HEK293 (cell line): Measurements from ENCODE around the gene PACSIN2.

ENCODE experiments used
- CTCF ChIA-PET: fragments of 350-600 bp; formaldehyde crosslinking; extraction: SDS; loops from one replicate; lab custom pipeline; 2021; ENCODE audit warnings: antibody characterized with exemption; lab: Yijun Ruan, JAX
- POLR2A ChIA-PET: fragments of 300-600 bp; formaldehyde crosslinking; extraction: SDS; loops from one replicate; lab custom pipeline; 2020; ENCODE audit warnings: antibody characterized with exemption, inconsistent platforms; lab: Yijun Ruan, JAX
- H3K27ac ChIP-seq: fragments of 200-500 bp; sonication (Bioruptor generic); 2 replicates; pipeline ENCODE4 v1.5.1; 2014; ENCODE audit warnings: low read depth, low read length, control low read depth, inconsistent platforms; ENCODE audit errors: extremely low read depth
- H3K36me3 ChIP-seq, 2 experiments: fragments of 200-500 bp in 1 of 2; sonication (Bioruptor generic) in 1 of 2; 1 replicate in 1 of 2; 2 replicates in 1 of 2; pipeline ENCODE4 v1.5.1; 2014 to 2017; ENCODE audit warnings: inconsistent platforms in 2 of 2, low read length in 2 of 2; ENCODE audit not compliant: control insufficient read depth in 2 of 2, insufficient read depth in 1 of 2
- H3K4me1 ChIP-seq: fragments of 200-500 bp; sonication (Bioruptor generic); 2 replicates; pipeline ENCODE4 v1.5.1; 2014; ENCODE audit warnings: mild to moderate bottlenecking, low read length, inconsistent platforms; ENCODE audit not compliant: control insufficient read depth, insufficient read depth
- H3K4me3 ChIP-seq: 2 replicates; pipeline ENCODE4 v1.5.1; 2011; ENCODE audit warnings: low read depth, mild to moderate bottlenecking, control low read depth, low read length, moderate library complexity
- H3K9me3 ChIP-seq: fragments of 200-500 bp; sonication (Bioruptor generic); 2 replicates; pipeline ENCODE4 v1.5.1; 2014; ENCODE audit warnings: low read depth, low read length, inconsistent platforms; ENCODE audit not compliant: control insufficient read depth, insufficient read depth
- BCL11B ChIP-seq: fragments of 450-650 bp; formaldehyde crosslinking; IDR thresholded peaks from 2 replicates; pipeline ENCODE4 v1.5.1; 2016; ENCODE audit warnings: low read depth, missing biosample characterization, missing genetic modification characterization
- GLI4 ChIP-seq: fragments of 450-650 bp; formaldehyde crosslinking; IDR thresholded peaks from 2 replicates; pipeline ENCODE4 v1.5.1; 2016; ENCODE audit warnings: missing biosample characterization, missing genetic modification characterization
- KLF9 ChIP-seq: fragments of 450-650 bp; formaldehyde crosslinking; IDR thresholded peaks from 2 replicates; pipeline ENCODE4 v1.5.1; 2016; ENCODE audit warnings: missing biosample characterization, missing genetic modification characterization, low read depth
- PATZ1 ChIP-seq: fragments of 450-650 bp; formaldehyde crosslinking; IDR thresholded peaks from 2 replicates; pipeline ENCODE4 v1.5.1; 2016; ENCODE audit warnings: missing biosample characterization, missing genetic modification characterization
- PRDM1 ChIP-seq: fragments of 450-650 bp; formaldehyde crosslinking; IDR thresholded peaks from 2 replicates; pipeline ENCODE4; 2016; ENCODE audit warnings: missing biosample characterization, missing genetic modification characterization
- WT1 ChIP-seq: fragments of 450-650 bp; formaldehyde crosslinking; IDR thresholded peaks from 2 replicates; pipeline ENCODE4 v1.5.1; 2016; ENCODE audit warnings: missing biosample characterization, missing genetic modification characterization
- ZBTB48 ChIP-seq: fragments of 450-650 bp; formaldehyde crosslinking; IDR thresholded peaks from 2 replicates; pipeline ENCODE4 v1.5.1; 2016; ENCODE audit warnings: missing biosample characterization, missing genetic modification characterization
- ZBTB7A ChIP-seq: fragments of 450-650 bp; formaldehyde crosslinking; IDR thresholded peaks from 2 replicates; pipeline ENCODE4 v1.5.1; 2016; ENCODE audit warnings: low read depth, missing biosample characterization, missing genetic modification characterization
- ZFP37 ChIP-seq: fragments of 450-650 bp; formaldehyde crosslinking; IDR thresholded peaks from 2 replicates; pipeline ENCODE4 v1.5.1; 2016; ENCODE audit warnings: missing biosample characterization, missing genetic modification characterization
- ZNF133 ChIP-seq: fragments of 450-650 bp; formaldehyde crosslinking; IDR thresholded peaks from 2 replicates; pipeline ENCODE4 v1.5.1; 2016; ENCODE audit warnings: missing biosample characterization, missing genetic modification characterization
- ZNF175 ChIP-seq: fragments of 450-650 bp; formaldehyde crosslinking; IDR thresholded peaks from 2 replicates; pipeline ENCODE4 v1.5.1; 2016; ENCODE audit warnings: missing biosample characterization, missing genetic modification characterization
- ZNF184 ChIP-seq: fragments of 450-650 bp; IDR thresholded peaks from 2 replicates; pipeline ENCODE4 v1.5.1; 2018; ENCODE audit warnings: missing biosample characterization, mild to moderate bottlenecking, missing genetic modification characterization
- ZNF214 ChIP-seq: fragments of 450-650 bp; formaldehyde crosslinking; IDR thresholded peaks from 2 replicates; pipeline ENCODE4 v1.5.1; 2017; ENCODE audit warnings: missing biosample characterization, mild to moderate bottlenecking, missing genetic modification characterization, borderline replicate concordance
- ZNF311 ChIP-seq: fragments of 450-650 bp; formaldehyde crosslinking; IDR thresholded peaks from 2 replicates; pipeline ENCODE4 v1.5.1; 2017; ENCODE audit warnings: missing biosample characterization, missing genetic modification characterization, borderline replicate concordance
- ZNF354C ChIP-seq: fragments of 450-650 bp; formaldehyde crosslinking; IDR thresholded peaks from 2 replicates; pipeline ENCODE4 v1.5.1; 2016; ENCODE audit warnings: missing biosample characterization, missing genetic modification characterization, low read depth, borderline replicate concordance
- ZNF514 ChIP-seq: fragments of 450-650 bp; formaldehyde crosslinking; IDR thresholded peaks from 2 replicates; pipeline ENCODE4 v1.5.1; 2016; ENCODE audit warnings: missing biosample characterization, missing genetic modification characterization
- ZNF521 ChIP-seq: fragments of 450-650 bp; formaldehyde crosslinking; IDR thresholded peaks from 2 replicates; pipeline ENCODE4 v1.5.1; 2017; ENCODE audit warnings: missing biosample characterization, mild to moderate bottlenecking, missing genetic modification characterization
- ZNF548 ChIP-seq: fragments of 450-650 bp; formaldehyde crosslinking; IDR thresholded peaks from 2 replicates; pipeline ENCODE4 v1.5.1; 2016; ENCODE audit warnings: missing biosample characterization, missing genetic modification characterization
- ZNF571 ChIP-seq: fragments of 450-650 bp; formaldehyde crosslinking; IDR thresholded peaks from 2 replicates; pipeline ENCODE4 v1.5.0; 2017; ENCODE audit warnings: missing biosample characterization, missing genetic modification characterization
- ZNF600 ChIP-seq: fragments of 450-650 bp; formaldehyde crosslinking; IDR thresholded peaks from 2 replicates; pipeline ENCODE4 v1.5.1; 2016; ENCODE audit warnings: missing biosample characterization, missing genetic modification characterization
- ZNF621 ChIP-seq: fragments of 450-650 bp; formaldehyde crosslinking; IDR thresholded peaks from 2 replicates; pipeline ENCODE4 v1.5.1; 2017; ENCODE audit warnings: missing biosample characterization, missing genetic modification characterization
- ZNF664 ChIP-seq: fragments of 450-650 bp; formaldehyde crosslinking; IDR thresholded peaks from 2 replicates; pipeline ENCODE4 v1.5.1; 2016; ENCODE audit warnings: missing biosample characterization, missing genetic modification characterization
- ZNF837 ChIP-seq: fragments of 450-650 bp; formaldehyde crosslinking; IDR thresholded peaks from 2 replicates; pipeline ENCODE4 v1.5.1; 2016; ENCODE audit warnings: missing biosample characterization, missing genetic modification characterization
- ZNF843 ChIP-seq: fragments of 450-650 bp; formaldehyde crosslinking; IDR thresholded peaks from 2 replicates; pipeline ENCODE4 v1.5.1; 2016; ENCODE audit warnings: missing biosample characterization, missing genetic modification characterization
- ZSCAN4 ChIP-seq: fragments of 450-650 bp; formaldehyde crosslinking; IDR thresholded peaks from 2 replicates; pipeline ENCODE4 v1.5.1; 2017; ENCODE audit warnings: missing biosample characterization, missing genetic modification characterization
- TF ChIP-seq, protein P1 (sequence below): fragments of 450-650 bp; formaldehyde crosslinking; IDR thresholded peaks from 2 replicates; pipeline ENCODE4 v1.5.1; 2016; ENCODE audit warnings: missing biosample characterization, missing genetic modification characterization, low read depth

Gene PACSIN2

GRCh38 chr22:42967005-42967404 lies 47.9 kb downstream of the PACSIN2 start:
- no peak overlapping the region for H3K27ac ChIP-seq
- ChIA-PET CTCF (no interaction called here), POLR2A (interaction anchor here (1.0 kb wide), 1 partner anchor 19 kb away, joined by 3 read pairs; no protein-coding TSS in a partner anchor)
- TF ChIP-seq ZNF600 (tag by site-specific recombination) = 0 out of 2 replicates have a peak, but pooled peaks have one; percentile 30
- TF ChIP-seq ZFP37 = no peak
- H3K9me3 ChIP-seq = no peaks in the 10 kb centered on the region
- H3K4me3 ChIP-seq = no peak overlapping the region
- peaks cover 21% of the 10 kb centered on the region for H3K4me1 ChIP-seq
- no peaks in the 10 kb centered on the region for H3K36me3 ChIP-seq

DNA sequence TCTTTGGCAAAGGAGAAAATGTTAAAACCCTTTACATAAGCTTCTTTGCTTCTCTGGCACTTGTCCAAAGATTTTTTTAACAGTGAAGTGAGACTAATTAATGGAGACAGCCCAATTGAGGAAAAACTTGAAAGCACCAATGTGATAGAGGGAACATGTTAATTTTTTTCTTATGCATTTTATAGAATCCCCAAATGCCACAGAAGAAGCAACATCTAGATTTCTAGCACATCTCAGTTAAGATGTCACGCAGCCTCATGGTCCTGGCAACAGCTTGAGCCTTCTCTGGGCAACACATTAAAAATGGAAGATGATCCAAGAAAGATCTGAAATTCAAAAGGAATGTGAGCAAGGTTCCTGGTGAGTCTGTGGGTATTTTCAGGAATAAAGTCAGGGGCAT lies 48.5 kb downstream of the PACSIN2 start:
- no peaks in the 10 kb centered on the region for H3K36me3 ChIP-seq
- peaks cover 25% of the 10 kb centered on the region for H3K4me1 ChIP-seq
- H3K27ac ChIP-seq = no peak overlapping the region
- TF ChIP-seq PRDM1 (tag by site-specific recombination) = no peak
- no peak for TF ChIP-seq ZNF311 (tag by site-specific recombination)
- TF ChIP-seq PATZ1 (tag by site-specific recombination) = no peak
- no peak for TF ChIP-seq ZFP37
- no peak for TF ChIP-seq ZBTB48 (tag by site-specific recombination)
- TF ChIP-seq ZNF175 (tag by site-specific recombination) = no peak
- TF ChIP-seq ZSCAN4 (tag by site-specific recombination) = no peak
- no peak for TF ChIP-seq ZNF664 (tag by site-specific recombination)
- TF ChIP-seq ZNF514 (tag by site-specific recombination) = no peak
- TF ChIP-seq ZBTB7A (tag by site-specific recombination) = no peak
- TF ChIP-seq KLF9 (tag by site-specific recombination) = no peak
- no peak for TF ChIP-seq ZNF354C (tag by site-specific recombination)
- no peak for TF ChIP-seq ZNF184 (tag by site-specific recombination)
- no peaks in the 10 kb centered on the region for H3K9me3 ChIP-seq
- ChIA-PET CTCF (interaction anchor here (0.6 kb wide), 1 partner anchor 12 kb away, joined by 3 read pairs; no protein-coding TSS in a partner anchor), POLR2A (interaction anchor here (1.0 kb wide), 1 partner anchor 19 kb away, joined by 3 read pairs; no protein-coding TSS in a partner anchor)
- H3K4me3 ChIP-seq = no peak overlapping the region

- ChIA-PET CTCF (interaction anchor here (0.6 to 0.9 kb wide), 2 partner anchors 56 to 92 kb away, joined by 4 to 5 read pairs; no protein-coding TSS in a partner anchor), POLR2A (interaction anchor here (0.9 to 2.0 kb wide), 2 partner anchors 50 to 54 kb away, joined by 3 to 11 read pairs; partner anchors contain the start of gene PACSIN2)
- H3K36me3 ChIP-seq = no peaks in the 10 kb centered on the region
- no peak overlapping the region; the same call in 1 of the 2 replicates for H3K27ac ChIP-seq
- H3K4me3 ChIP-seq = no peak overlapping the region
- peaks cover 28% of the 10 kb centered on the region for H3K4me1 ChIP-seq
- H3K9me3 ChIP-seq = no peaks in the 10 kb centered on the region
- TF ChIP-seq ZNF548 (no peak), ZNF133 (no peak), WT1 (peak; percentile 74), ZNF843 (tag by site-specific recombination) (peak; percentile 94), ZNF664 (tag by site-specific recombination) (no peak), ZNF621 (tag by site-specific recombination) (no peak), ZNF214 (tag by site-specific recombination) (no peak), ZNF571 (tag by site-specific recombination) (no peak), ZNF521 (tag by site-specific recombination) (no peak), BCL11B (tag by site-specific recombination) (peak; percentile 70; the same call in 1 of the 2 replicates), ZNF837 (tag by site-specific recombination) (no peak), GLI4 (tag by site-specific recombination) (no peak)
- TF ChIP-seq, protein P1, sequence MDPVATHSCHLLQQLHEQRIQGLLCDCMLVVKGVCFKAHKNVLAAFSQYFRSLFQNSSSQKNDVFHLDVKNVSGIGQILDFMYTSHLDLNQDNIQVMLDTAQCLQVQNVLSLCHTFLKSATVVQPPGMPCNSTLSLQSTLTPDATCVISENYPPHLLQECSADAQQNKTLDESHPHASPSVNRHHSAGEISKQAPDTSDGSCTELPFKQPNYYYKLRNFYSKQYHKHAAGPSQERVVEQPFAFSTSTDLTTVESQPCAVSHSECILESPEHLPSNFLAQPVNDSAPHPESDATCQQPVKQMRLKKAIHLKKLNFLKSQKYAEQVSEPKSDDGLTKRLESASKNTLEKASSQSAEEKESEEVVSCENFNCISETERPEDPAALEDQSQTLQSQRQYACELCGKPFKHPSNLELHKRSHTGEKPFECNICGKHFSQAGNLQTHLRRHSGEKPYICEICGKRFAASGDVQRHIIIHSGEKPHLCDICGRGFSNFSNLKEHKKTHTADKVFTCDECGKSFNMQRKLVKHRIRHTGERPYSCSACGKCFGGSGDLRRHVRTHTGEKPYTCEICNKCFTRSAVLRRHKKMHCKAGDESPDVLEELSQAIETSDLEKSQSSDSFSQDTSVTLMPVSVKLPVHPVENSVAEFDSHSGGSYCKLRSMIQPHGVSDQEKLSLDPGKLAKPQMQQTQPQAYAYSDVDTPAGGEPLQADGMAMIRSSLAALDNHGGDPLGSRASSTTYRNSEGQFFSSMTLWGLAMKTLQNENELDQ = no peak
Measured at GRCh38 chr22:42964994-42965699, 49.8 kb downstream of the PACSIN2 start.
